HG03521 (cell line): ENCODE results near the gene RPP25.
"Not testable (repeated sequence)": the region's sequence is repeated elsewhere in the genome, so short reads cannot be mapped to it uniquely, and the experiment has no call there.

Experiments used
- ATAC-seq: cut with Tn5 transposase; IDR thresholded peaks from one replicate; pipeline ENCODE4 v1.9.1; 2021; ENCODE audit warnings: mild to moderate bottlenecking, moderate library complexity; ENCODE audit not compliant: unreplicated experiment

RPP25 gene

GRCh38 chr15:74924525-74924924 is 32.0 kb downstream of the RPP25 start:
- no peak for ATAC-seq

- no peak for ATAC-seq
Observed at GRCh38 chr15:74920456-74920855, 36.1 kb downstream of the RPP25 start.

GRCh38 chr15:74917676-74918075 is 38.9 kb downstream of the RPP25 start:
- ATAC-seq, result no peak

- ATAC-seq, result not testable (repeated sequence)
Observed at GRCh38 chr15:74913799-74914198, 42.8 kb downstream of the RPP25 start.

- no peak for ATAC-seq
Observed at GRCh38 chr15:74913041-74913440, 43.5 kb downstream of the RPP25 start.

GRCh38 chr15:74908635-74909034 is 47.9 kb downstream of the RPP25 start:
- no peak for ATAC-seq

GRCh38 chr15:74907163-74907870 is 49.3 kb downstream of the RPP25 start:
- ATAC-seq, result no peak

GRCh38 chr15:74906450-74907162 is 50.0 kb downstream of the RPP25 start, which contains the start of gene FAM219B:
Gene FAM219B (minus strand): TSS chr15:74906851. CDS start chr15:74906800, 51 bp downstream.
- peak; percentile 82 for ATAC-seq

GRCh38 chr15:74906067-74906449 is 50.5 kb downstream of the RPP25 start:
- peak; percentile 10 for ATAC-seq
